HL-60 (cell line): ENCODE results near the gene SIX5.

Experiments used
- DNase-seq, 2 experiments: peaks; one replicate each; pipeline ENCODE4 v3.0.0-alpha.2; 2010 to 2020; ENCODE audit warnings: low read depth in 1 of 2, low spot score in 1 of 2
- H3K27ac ChIP-seq: fragments of 250-450 bp; sonication (Bioruptor Pico); replicated peaks from 2 replicates; pipeline ENCODE4 v1.5.1; 2020; ENCODE audit warnings: mild to moderate bottlenecking, moderate library complexity
- H3K27me3 ChIP-seq: fragments of 250-450 bp; sonication (Bioruptor Pico); 2 replicates; pipeline ENCODE4 v1.5.1; 2021; ENCODE audit warnings: mild to moderate bottlenecking, moderate library complexity; ENCODE audit not compliant: insufficient read depth, poor library complexity, severe bottlenecking
- H3K4me3 ChIP-seq: replicated peaks from 2 replicates; pipeline ENCODE4 v1.5.1; 2011; ENCODE audit warnings: mild to moderate bottlenecking, control low read depth, low read length; ENCODE audit not compliant: insufficient read depth
- GABPA ChIP-seq: IDR thresholded peaks from 2 replicates; pipeline ENCODE4 v1.6.1; 2012; ENCODE audit warnings: low read depth
- POLR2AphosphoS5 ChIP-seq: IDR thresholded peaks from 2 replicates; pipeline ENCODE4 v1.6.1; 2012; ENCODE audit warnings: low read depth
- SPI1 ChIP-seq: IDR thresholded peaks from 2 replicates; pipeline ENCODE4 v1.6.1; 2012; ENCODE audit warnings: low read depth, mild to moderate bottlenecking, borderline replicate concordance
- TF ChIP-seq, protein P1 (sequence below): IDR thresholded peaks from one replicate; pipeline ENCODE4 v1.5.1; 2011; ENCODE audit warnings: low read length, control low read depth, inconsistent platforms; ENCODE audit not compliant: insufficient read depth
- TF ChIP-seq, protein P2 (sequence below): IDR thresholded peaks from 2 replicates; pipeline ENCODE4 v1.6.1; 2012; ENCODE audit warnings: low read depth; ENCODE audit not compliant: insufficient replicate concordance

Gene SIX5

DNA sequence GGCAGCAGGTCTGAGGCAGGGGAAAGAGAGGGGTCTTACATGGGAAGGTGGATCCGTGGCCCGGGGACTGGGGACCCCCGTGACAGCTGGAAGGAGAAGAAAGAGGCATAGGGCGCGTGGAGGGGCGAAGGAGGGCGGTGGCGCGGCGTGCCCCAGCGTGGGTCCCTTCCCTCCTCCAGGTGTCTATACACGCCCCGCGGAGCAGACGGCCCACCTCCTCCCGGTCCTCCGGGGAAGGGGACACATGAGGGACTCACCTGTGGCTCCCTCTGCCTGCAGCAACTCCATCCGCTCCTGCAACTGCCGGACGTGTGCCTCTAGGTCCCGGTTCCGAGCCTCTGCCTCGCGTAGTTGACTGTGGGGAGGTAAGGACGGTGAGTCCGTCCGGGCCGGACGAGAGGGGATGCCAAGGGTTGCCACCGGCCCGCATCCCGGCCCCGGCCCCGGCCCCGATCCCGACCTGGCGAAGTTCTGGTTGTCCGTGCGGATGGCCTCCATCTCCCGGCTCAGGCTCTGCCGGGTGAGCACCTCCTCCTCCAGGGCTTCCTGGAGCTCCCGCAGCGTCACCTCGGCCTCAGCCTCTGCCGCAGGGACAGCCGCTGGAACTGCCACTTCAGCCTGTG, 2.4 kb upstream of the SIX5 start:
- H3K27ac ChIP-seq, result no peak overlapping the region
- DNase-seq, result no peak
- TF ChIP-seq SPI1 (no peak), GABPA (no peak), POLR2AphosphoS5 (no peak)
- TF ChIP-seq, protein P1, sequence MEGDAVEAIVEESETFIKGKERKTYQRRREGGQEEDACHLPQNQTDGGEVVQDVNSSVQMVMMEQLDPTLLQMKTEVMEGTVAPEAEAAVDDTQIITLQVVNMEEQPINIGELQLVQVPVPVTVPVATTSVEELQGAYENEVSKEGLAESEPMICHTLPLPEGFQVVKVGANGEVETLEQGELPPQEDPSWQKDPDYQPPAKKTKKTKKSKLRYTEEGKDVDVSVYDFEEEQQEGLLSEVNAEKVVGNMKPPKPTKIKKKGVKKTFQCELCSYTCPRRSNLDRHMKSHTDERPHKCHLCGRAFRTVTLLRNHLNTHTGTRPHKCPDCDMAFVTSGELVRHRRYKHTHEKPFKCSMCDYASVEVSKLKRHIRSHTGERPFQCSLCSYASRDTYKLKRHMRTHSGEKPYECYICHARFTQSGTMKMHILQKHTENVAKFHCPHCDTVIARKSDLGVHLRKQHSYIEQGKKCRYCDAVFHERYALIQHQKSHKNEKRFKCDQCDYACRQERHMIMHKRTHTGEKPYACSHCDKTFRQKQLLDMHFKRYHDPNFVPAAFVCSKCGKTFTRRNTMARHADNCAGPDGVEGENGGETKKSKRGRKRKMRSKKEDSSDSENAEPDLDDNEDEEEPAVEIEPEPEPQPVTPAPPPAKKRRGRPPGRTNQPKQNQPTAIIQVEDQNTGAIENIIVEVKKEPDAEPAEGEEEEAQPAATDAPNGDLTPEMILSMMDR, result no peak
- TF ChIP-seq, protein P2, sequence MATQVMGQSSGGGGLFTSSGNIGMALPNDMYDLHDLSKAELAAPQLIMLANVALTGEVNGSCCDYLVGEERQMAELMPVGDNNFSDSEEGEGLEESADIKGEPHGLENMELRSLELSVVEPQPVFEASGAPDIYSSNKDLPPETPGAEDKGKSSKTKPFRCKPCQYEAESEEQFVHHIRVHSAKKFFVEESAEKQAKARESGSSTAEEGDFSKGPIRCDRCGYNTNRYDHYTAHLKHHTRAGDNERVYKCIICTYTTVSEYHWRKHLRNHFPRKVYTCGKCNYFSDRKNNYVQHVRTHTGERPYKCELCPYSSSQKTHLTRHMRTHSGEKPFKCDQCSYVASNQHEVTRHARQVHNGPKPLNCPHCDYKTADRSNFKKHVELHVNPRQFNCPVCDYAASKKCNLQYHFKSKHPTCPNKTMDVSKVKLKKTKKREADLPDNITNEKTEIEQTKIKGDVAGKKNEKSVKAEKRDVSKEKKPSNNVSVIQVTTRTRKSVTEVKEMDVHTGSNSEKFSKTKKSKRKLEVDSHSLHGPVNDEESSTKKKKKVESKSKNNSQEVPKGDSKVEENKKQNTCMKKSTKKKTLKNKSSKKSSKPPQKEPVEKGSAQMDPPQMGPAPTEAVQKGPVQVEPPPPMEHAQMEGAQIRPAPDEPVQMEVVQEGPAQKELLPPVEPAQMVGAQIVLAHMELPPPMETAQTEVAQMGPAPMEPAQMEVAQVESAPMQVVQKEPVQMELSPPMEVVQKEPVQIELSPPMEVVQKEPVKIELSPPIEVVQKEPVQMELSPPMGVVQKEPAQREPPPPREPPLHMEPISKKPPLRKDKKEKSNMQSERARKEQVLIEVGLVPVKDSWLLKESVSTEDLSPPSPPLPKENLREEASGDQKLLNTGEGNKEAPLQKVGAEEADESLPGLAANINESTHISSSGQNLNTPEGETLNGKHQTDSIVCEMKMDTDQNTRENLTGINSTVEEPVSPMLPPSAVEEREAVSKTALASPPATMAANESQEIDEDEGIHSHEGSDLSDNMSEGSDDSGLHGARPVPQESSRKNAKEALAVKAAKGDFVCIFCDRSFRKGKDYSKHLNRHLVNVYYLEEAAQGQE, result no peak
- no peak overlapping the region for H3K4me3 ChIP-seq
- peaks cover 41% of the 10 kb centered on the region for H3K27me3 ChIP-seq

DNA sequence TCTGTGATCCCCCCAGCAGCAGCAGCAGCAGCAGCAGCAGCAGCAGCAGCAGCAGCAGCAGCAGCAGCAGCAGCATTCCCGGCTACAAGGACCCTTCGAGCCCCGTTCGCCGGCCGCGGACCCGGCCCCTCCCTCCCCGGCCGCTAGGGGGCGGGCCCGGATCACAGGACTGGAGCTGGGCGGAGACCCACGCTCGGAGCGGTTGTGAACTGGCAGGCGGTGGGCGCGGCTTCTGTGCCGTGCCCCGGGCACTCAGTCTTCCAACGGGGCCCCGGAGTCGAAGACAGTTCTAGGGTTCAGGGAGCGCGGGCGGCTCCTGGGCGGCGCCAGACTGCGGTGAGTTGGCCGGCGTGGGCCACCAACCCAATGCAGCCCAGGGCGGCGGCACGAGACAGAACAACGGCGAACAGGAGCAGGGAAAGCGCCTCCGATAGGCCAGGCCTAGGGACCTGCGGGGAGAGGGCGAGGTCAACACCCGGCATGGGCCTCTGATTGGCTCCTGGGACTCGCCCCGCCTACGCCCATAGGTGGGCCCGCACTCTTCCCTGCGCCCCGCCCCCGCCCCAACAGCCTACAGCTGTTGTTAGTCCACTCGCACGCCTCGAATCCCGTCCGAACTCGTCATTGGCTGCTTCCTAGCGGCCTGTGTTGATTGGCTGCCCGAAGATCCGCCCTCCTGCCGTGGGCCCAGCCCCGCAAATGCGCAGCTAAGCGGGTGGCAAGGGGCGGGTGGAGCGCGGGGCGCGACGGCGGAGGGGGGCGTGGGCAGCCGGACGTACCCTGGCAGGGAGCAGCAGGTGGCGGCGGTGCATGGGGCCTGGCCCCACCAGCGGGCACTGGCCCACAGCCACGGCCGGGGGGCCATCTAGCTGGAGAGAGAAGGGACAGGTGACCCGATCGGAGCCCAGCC, 1.4 kb upstream of the SIX5 start:
- peaks cover 41% of the 10 kb centered on the region for H3K27me3 ChIP-seq
- DNase-seq, result peak; percentile 81 to 85
- peak overlapping the region; percentile 69 for H3K4me3 ChIP-seq
- H3K27ac ChIP-seq, result no peak overlapping the region
- TF ChIP-seq POLR2AphosphoS5, result no peak
- TF ChIP-seq, protein P1, result peak; percentile 40

DNA sequence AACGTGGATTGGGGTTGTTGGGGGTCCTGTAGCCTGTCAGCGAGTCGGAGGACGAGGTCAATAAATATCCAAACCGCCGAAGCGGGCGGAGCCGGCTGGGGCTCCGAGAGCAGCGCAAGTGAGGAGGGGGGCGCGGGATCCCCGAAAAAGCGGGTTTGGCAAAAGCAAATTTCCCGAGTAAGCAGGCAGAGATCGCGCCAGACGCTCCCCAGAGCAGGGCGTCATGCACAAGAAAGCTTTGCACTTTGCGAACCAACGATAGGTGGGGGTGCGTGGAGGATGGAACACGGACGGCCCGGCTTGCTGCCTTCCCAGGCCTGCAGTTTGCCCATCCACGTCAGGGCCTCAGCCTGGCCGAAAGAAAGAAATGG, 754 bp upstream of the SIX5 start:
- no peak overlapping the region; the same call in 1 of the 2 replicates for H3K27ac ChIP-seq
- DNase-seq, result peak in 1 of 2 experiments; percentile 45
- H3K27me3 ChIP-seq, result peaks cover 40% of the 10 kb centered on the region
- peak overlapping the region; percentile 69 for H3K4me3 ChIP-seq
- no peak for TF ChIP-seq GABPA
- no peak for TF ChIP-seq POLR2AphosphoS5
- TF ChIP-seq, protein P1, result no peak
- TF ChIP-seq SPI1, result no peak
- TF ChIP-seq, protein P2, result no peak
